Right lung (tissue), 10 donors: Measurements from ENCODE around the gene JPH3. TPM values are rescaled to one million over a fixed set of nuclear protein-coding genes. Genes with fewer than 3 reads are reported as not detected.

ENCODE experiments used
- DNase-seq, 2 donors: peaks; one replicate each; pipeline ENCODE4 v3.0.0-alpha.2; 2013
- long read RNA-seq, 8 donors: transcript quantifications; one replicate each; lab custom pipeline, GENCODE V29; 2026
- polyA plus RNA-seq, 5 donors: library from polyadenylated mRNA; unstranded; fragments of 120-200 nt; gene quantifications; one replicate each; pipeline versions ENCODE4 v1.2.1 to v1.2.3, GENCODE V29; 2013; ENCODE audit warnings: inconsistent platforms in 1 of 5, low replicate concordance in 1 of 5; ENCODE audit not compliant: insufficient read length in 5 of 5, insufficient read depth in 1 of 5

The JPH3 gene
- 1 to 10 TPM in 3 of 5 donors, under 1 TPM in 2; 0.69 to 1.5 (median 1.1) TPM for polyA plus RNA-seq
- long read RNA-seq, donor 1, partial matches to known transcripts = 7 of 7 reads
- long read RNA-seq, donor 1, other reads (novel, unspliced or antisense) = 0 of 7 reads
- long read RNA-seq, donor 2, partial matches to known transcripts = 0 of 1 reads
- long read RNA-seq, donor 2, other reads (novel, unspliced or antisense) = 0 of 1 reads
- long read RNA-seq, donor 3, partial matches to known transcripts = 0 of 5 reads
- long read RNA-seq, donor 3, other reads (novel, unspliced or antisense) = 5 of 5 reads
- long read RNA-seq, donor 4 = 0 reads
- long read RNA-seq, donor 5, partial matches to known transcripts = 0 of 5 reads
- long read RNA-seq, donor 5, other reads (novel, unspliced or antisense) = 5 of 5 reads
- long read RNA-seq, donor 6 = 0 reads
- long read RNA-seq, donor 7 = 0 reads
- long read RNA-seq, donor 8 = 0 reads

DNA sequence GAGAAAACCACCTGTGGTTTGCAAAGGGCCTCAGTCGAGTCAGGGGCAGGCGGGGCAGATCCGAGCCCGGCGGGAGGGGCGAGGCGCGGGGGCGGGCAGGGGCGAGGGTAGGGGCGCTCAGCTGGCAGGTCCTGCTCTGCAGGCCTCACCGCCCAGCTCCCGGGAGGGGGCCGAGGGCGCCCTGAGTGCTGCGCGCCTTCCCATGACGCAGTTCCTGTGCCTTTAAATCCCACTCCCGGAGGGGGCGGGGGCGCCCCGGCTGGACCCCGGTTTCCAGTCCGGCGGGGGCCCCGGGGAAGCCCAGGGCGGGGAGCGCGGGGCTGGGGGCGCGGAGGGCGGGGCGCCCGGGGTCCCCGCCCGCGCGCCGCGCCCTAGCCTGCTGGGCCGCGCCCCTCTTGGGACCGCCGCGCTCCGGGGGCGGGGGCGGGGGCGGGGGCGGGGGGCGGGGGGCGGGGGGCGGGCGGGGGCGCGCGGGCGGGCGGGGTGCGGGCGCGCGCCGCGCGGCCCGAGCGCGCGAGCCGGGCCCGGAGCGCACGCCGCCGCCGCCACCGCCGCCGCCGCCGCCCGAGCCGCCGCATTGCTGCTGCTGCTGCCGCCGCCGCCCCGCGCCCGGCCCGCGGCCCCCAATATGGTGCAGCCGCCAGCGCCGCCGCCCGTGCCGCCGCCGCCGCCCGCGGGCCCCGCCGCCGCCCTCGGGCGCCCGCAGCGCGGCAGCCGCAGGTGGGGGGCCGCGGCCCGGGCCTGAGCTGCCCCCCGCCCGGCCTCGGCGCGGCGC lies at the start of gene JPH3:
Gene JPH3, plus strand, starts transcription at position 508 of the 775 bp plus-strand sequence. CDS start 639 bp downstream, outside the sequence.
- no peak for DNase-seq

DNA sequence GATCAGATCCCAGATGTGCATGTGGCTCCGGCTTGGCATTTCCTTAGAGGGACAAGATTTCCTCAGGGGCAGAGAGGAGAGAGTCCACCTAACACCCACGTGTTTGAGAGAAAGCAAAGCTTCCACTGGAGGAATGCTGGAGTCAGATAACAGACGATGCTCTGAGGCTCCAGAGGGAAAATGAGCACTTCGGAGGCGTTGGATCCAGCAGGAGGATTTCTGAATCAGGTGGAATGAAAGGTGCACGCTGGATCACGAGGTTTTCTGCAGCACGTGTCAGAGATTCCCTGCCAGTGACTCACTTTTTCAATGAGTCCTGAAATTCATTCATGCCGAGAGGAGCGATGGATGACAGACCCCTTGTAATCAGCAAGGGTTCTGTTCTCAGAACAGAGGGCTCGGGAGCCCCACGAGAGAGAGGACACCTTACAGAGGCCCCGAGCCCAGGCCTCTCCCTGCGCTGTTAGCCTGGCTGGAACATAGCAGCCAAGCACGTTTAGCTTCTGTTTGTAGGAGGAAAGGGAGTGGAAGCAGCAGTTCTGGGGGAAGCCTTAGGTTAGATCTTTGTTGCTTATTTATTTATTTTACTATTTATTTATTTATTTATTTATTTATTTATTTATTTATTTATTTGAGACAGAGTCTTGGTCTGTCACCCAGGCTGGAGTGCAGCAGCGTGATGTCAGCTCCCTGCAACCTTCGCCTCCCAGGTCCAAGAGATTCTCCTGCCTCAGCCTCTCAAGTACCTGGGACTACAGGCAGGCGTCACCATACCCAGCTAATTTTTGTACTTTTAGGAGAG lies 49.3 kb upstream of the JPH3 start:
- no peak for DNase-seq

- DNase-seq = no peak
These were observed 47.4 kb upstream of the JPH3 start for GRCh38 chr16:87554754-87555427.

DNA sequence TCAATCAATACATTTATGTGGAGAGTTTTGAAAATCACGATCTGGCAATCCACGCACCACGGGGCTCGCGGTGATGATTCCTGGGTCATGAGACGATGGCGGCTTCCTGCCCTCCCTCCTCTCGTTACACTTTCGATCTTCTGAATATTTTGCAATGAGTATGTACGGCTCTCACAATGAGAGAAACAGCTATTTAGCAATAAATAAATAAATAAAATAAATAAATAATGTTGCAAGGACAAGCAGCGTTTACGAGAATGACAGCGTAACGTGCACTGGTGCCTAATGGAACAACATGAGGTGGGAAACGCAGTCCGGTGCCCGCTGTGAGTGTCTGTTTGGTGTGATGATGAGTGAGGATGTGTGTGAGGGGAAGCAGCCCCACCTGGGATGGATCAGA lies 46.7 kb upstream of the JPH3 start:
- DNase-seq = no peak

GRCh38 chr16:87556941-87557459 lies 45.3 kb upstream of the JPH3 start:
- peak; percentile 85 to 87 for DNase-seq

GRCh38 chr16:87558682-87559081 lies 43.6 kb upstream of the JPH3 start:
- no peak for DNase-seq

- DNase-seq = peak; percentile 67 to 75
These were observed 42.4 kb upstream of the JPH3 start for GRCh38 chr16:87559945-87560344.

GRCh38 chr16:87560428-87561199 lies 41.7 kb upstream of the JPH3 start:
- DNase-seq = no peak

- DNase-seq = no peak
These were observed 40.9 kb upstream of the JPH3 start for GRCh38 chr16:87561200-87562105.

DNA sequence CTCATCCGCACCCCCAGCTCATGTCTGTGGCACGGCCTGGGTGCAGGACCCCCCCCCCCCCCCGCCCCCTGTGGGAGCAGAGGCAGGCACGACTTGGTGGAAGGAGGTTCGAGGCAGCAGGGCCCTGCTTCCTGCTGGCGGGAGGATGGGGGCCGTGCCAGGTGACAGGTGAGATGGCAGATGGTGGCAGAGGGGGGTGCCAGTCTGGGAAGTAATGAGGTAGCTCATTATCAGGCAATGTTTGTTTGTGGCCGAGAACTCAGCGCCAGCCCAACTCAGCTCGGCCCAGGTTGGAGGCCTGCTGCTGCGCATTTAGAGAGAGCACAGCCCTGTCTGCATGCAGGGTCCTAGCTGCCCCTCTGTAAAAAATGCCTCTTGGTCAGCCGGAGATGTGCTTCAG lies 40.1 kb upstream of the JPH3 start:
- no peak for DNase-seq

- DNase-seq = no peak
These were observed 39.3 kb upstream of the JPH3 start for GRCh38 chr16:87563022-87563421.

DNA sequence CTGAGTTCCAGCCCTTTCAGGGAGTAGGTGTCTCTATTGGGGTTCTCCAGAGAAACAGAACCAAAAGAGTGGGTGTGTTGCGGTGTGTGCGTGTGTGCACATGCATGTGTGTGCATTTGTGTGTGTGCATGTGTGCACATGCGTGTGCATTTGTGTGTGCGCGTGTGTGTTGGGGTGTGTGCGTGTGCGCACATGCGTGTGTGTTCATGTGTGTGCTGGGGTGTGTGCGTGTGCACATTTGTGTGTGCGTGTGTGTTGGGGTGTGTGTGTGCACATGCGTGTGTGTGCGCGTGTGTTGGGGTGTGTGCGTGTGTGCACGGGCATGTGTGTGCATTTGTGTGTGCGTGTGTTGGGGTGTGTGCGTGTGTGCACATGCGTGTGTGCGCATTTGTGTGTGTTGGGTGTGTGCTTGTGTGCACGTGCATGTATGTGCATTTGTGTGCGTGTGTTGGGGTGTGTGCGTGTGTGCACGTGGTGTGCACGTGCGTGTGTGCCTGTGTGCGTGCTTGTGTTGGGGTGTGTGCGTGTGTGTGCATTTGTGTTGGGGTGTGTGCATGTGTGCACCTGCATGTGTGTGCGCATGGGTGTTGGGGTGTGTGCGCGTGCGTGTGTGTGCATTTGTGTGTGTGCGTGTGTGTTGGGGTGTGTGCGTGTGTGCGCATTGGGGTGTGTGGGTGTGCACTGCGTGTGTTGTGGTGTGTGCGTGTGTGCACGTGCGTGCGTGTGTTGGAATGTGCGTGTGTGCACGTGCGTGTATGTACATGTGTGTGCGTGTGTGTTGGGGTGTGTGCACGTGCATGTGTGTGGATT lies 38.4 kb upstream of the JPH3 start:
- no peak for DNase-seq

GRCh38 chr16:87564524-87564778 lies 37.9 kb upstream of the JPH3 start:
- DNase-seq = no peak

- DNase-seq = no peak
These were observed 32.4 kb upstream of the JPH3 start for GRCh38 chr16:87569601-87570571.

GRCh38 chr16:87570572-87570937 lies 31.8 kb upstream of the JPH3 start:
- DNase-seq = no peak

DNA sequence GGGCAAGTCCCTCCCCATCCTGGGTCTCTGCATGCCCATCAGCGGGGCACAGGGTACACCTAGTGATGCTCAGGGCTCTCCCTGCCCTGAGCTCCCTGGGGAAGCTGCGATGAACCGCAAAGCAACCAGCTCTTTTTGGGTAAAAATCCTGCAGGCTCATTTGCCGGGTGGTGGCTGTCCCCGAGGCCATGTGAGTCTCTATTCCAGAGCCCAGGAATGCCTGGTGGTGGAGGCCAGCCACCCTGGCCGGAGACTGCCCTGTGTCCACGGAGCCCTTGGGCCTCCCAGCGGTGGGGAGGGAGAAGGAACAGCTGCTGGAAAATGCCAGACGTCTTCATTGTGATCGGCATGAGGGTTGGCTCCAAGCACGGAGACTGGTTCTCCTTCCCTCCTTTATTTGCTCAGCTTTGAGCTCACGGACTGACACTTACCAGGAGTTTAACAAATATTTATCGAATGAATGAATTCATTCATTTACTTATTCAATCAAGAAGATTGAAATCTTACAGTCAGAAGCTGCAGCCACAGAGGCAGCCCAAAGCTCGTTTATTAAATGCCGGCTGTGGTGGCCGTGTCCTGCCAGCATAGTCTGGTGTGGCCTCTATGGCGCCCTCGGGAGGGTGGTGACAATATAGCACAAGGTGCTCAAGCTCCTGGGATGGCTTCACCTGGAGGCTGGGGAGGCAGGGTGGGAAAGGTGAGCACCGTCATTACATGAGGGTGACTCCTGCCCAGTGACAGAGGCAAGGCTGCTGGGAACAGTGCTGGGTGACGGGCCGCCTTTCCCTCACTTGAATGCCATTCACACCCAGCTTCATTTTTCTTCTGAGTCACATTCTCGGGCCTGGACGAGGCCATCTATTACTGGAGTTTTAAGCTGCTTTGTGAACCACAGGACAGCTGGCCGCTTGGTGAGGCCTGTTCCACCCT lies 31.1 kb upstream of the JPH3 start:
- DNase-seq = peak; percentile 70 to 71
